Activated T-cell treated with anti-CD3 and anti-CD28 coated beads, Interleukin-2, amount 50 U/mL, for 1 hour (primary cell): ENCODE results near the gene RBM26.
"Not testable (repeated sequence)": the region's sequence is repeated elsewhere in the genome, so short reads cannot be mapped to it uniquely, and the experiment has no call there.

Source experiments
- DNase-seq: peaks from one replicate; pipeline ENCODE4 v3.0.0-alpha.2; 2020

Gene RBM26

GRCh38 chr13:79328510-79328909 is 77.5 kb downstream of the RBM26 start:
- no peak for DNase-seq

GRCh38 chr13:79320433-79320832 is 85.6 kb downstream of the RBM26 start:
- DNase-seq = no peak

DNA sequence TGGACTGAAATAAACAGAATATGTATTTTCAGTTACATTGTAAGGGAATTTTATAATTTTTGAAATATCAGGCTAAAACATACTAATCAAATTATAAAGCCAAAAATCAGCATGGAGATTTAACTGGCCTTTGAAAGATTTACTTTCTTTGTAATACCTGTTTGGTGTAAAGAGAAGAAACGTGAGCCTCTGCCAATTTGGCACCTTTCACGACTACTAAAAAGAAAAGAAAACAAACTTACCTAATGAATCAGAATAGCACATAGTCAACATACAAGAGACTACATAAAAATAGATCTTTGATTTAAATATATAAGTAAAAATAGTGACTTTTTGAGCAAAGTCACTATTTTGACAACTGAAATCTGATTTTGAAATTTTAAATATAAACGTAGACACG is 87.4 kb downstream of the RBM26 start:
- no peak for DNase-seq

DNA sequence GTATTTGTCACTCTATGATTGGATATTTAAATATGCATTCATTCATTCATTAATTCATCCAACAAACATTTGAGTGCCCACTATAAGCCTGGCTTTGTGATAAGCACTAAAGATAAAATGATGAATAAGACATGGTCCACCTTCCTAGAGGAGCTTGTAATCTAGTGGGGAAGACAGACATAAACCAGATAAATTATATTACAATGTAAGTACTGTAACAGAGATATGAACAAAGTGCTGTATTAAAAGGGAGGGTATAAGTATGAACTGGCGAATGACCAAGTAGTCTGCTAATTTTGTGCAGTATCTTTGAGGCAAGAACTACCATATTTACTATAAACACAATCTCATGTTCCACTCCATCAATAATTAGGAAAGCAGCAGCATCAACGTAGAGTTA is 88.2 kb downstream of the RBM26 start:
- no peak for DNase-seq

GRCh38 chr13:79314652-79315051 is 91.4 kb downstream of the RBM26 start:
- no peak for DNase-seq

DNA sequence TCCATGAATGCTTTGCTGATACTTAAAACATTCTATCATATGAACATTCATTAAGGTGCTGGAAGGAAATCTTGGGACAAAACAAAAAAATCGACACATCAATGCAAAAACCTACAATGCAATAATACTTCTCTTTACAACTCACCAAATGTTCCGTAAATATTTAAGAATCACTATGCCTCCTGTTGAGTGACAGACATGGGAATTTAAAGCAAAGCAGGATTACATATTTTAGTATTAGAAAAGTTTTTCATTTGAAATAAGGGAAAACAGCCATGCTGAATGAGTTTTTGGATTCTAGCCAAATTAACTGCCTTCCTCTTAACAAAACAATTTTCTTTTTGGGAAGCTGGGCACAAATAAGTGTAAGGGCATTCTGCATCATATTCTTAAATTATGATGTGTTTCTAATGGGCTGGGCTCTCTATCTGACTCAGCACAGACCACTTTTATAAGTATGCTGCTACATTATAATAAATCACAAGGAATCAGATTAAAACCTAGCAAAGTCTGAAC is 93.7 kb downstream of the RBM26 start:
- DNase-seq = no peak

GRCh38 chr13:79311386-79311785 is 94.7 kb downstream of the RBM26 start:
- DNase-seq = no peak

- no peak for DNase-seq
Observed at GRCh38 chr13:79309690-79310089, 96.4 kb downstream of the RBM26 start.

GRCh38 chr13:79307866-79308298 is 98.2 kb downstream of the RBM26 start:
- no peak for DNase-seq

- DNase-seq = no peak
Observed at GRCh38 chr13:79307433-79307861, 98.6 kb downstream of the RBM26 start.

- DNase-seq = no peak
Observed at GRCh38 chr13:79306650-79307049, 99.4 kb downstream of the RBM26 start.

DNA sequence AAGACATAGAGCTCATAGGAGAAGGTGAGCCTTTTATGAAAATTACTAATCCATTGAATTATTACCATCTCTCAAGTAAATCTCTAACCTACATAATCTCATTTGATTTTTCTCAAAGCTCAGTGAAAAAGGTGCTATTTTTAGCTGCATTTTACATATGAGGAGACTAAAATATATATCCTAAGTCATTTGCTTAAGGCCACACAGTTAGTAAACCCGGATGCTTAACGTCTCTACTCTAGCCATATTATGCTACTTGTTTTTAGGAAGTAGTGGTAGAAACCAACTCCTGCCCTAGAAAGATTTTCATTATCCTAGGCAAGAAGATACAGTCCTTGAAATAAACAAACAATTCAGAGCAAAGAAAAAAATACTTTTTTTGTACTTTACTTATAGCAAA is 108.9 kb downstream of the RBM26 start:
- no peak for DNase-seq

DNA sequence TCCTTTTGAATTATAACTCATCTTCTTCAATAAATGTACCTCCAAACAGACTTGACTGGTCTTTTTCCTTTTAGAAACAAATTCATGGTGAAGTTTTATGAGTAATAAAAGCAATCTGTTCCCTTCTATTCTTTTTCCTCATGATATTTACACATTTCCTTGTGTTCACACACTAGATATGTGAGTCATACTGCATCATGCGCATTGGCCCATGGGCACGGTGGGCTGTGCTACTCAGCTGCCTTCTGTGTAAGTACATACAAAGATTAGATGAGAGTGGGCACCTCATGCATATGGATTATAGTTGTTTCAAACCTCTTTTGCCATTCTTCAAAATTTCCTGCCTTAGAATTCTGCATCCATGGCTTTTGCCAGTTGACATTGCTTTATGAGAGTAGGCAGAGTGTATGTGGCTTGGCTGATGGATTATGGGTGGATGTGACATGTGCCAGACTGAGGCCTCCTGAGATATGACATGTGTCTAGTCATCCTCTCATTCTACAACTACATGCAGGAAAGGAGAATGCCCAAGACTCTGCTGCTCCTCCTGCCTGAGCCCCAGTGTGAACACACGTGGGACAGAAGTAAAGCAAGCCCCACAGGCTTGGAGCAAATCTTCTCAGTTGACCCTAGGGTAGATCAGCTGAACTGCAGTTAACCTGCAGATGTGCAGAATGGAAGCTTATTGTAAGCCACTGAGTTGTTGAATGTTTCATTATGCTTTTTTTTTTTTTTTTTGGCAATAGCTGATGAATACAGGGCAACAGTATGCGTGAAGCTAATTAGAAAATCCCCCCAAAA is 109.9 kb downstream of the RBM26 start:
- no peak for DNase-seq

- no peak for DNase-seq
Observed at GRCh38 chr13:79290595-79291244, 115.3 kb downstream of the RBM26 start.

DNA sequence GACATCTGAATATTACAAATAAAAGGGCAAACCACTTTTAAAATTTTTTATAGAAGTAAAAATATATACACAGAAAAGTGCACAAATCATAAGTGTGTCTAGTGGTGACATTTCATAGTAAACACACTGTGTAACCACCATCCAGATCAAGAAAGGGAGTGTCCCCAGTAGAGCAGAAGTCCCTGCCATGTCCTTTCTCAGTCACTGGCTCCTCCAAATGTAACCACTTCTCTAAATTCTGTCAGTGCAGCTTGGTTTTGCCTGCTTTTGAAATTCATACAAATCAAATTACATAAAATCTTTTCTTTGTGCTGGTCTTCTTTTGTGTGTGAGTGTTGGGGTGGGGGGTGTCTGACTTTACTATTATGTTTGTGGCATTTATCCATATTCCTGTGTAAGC is 116.5 kb downstream of the RBM26 start:
- DNase-seq = no peak

- DNase-seq = no peak
Observed at GRCh38 chr13:79287939-79288795, 117.9 kb downstream of the RBM26 start.

DNA sequence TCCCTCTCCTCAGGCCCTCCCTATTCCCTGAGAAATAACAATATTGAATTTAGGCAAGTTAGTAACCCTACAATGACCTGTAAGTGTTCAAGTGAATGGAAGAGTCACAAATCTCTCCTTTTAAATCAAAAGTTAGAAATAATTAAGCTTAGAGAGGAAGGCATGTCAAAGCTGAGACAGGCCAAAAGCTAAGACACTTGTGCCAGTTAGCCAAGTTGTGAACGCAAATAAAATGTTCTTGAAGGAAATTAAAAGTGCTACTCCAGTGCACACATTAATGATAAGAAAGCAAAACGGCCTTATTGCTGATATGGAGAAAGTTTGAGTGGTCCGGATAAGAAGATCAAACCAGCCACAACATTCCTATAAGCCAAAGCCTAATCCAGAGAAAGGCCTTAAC is 120.9 kb downstream of the RBM26 start:
- no peak for DNase-seq

- no peak for DNase-seq
Observed at GRCh38 chr13:79283742-79284141, 122.3 kb downstream of the RBM26 start.

- no peak for DNase-seq
Observed at GRCh38 chr13:79282976-79283375, 123.1 kb downstream of the RBM26 start.

GRCh38 chr13:79282508-79282907 is 123.5 kb downstream of the RBM26 start:
- DNase-seq = no peak

GRCh38 chr13:79281339-79281747 is 124.7 kb downstream of the RBM26 start:
- no peak for DNase-seq

GRCh38 chr13:79279735-79280134 is 126.3 kb downstream of the RBM26 start:
- not testable (repeated sequence) for DNase-seq

- no peak for DNase-seq
Observed at GRCh38 chr13:79273045-79273444, 133.0 kb downstream of the RBM26 start.
